HEK293 (cell line): ENCODE measurements around the gene PHOX2B.

Experiments
- CTCF ChIA-PET: fragments of 350-600 bp; formaldehyde crosslinking; extraction: SDS; loops from one replicate; lab custom pipeline; 2021; ENCODE audit warnings: antibody characterized with exemption; lab: Yijun Ruan, JAX
- POLR2A ChIA-PET: fragments of 300-600 bp; formaldehyde crosslinking; extraction: SDS; loops from one replicate; lab custom pipeline; 2020; ENCODE audit warnings: antibody characterized with exemption, inconsistent platforms; lab: Yijun Ruan, JAX
- H3K27ac ChIP-seq: fragments of 200-500 bp; sonication (Bioruptor generic); 2 replicates; pipeline ENCODE4 v1.5.1; 2014; ENCODE audit warnings: low read depth, low read length, control low read depth, inconsistent platforms; ENCODE audit errors: extremely low read depth
- H3K36me3 ChIP-seq, 2 experiments: fragments of 200-500 bp in 1 of 2; sonication (Bioruptor generic) in 1 of 2; 1 replicate in 1 of 2; 2 replicates in 1 of 2; pipeline ENCODE4 v1.5.1; 2014 to 2017; ENCODE audit warnings: inconsistent platforms in 2 of 2, low read length in 2 of 2; ENCODE audit not compliant: control insufficient read depth in 2 of 2, insufficient read depth in 1 of 2
- H3K4me1 ChIP-seq: fragments of 200-500 bp; sonication (Bioruptor generic); 2 replicates; pipeline ENCODE4 v1.5.1; 2014; ENCODE audit warnings: mild to moderate bottlenecking, low read length, inconsistent platforms; ENCODE audit not compliant: control insufficient read depth, insufficient read depth
- H3K4me3 ChIP-seq: 2 replicates; pipeline ENCODE4 v1.5.1; 2011; ENCODE audit warnings: low read depth, mild to moderate bottlenecking, control low read depth, low read length, moderate library complexity
- H3K9me3 ChIP-seq: fragments of 200-500 bp; sonication (Bioruptor generic); 2 replicates; pipeline ENCODE4 v1.5.1; 2014; ENCODE audit warnings: low read depth, low read length, inconsistent platforms; ENCODE audit not compliant: control insufficient read depth, insufficient read depth
- KLF1 ChIP-seq: fragments of 450-650 bp; formaldehyde crosslinking; IDR thresholded peaks from 2 replicates; pipeline ENCODE4 v1.5.1; 2016; ENCODE audit warnings: missing biosample characterization, missing genetic modification characterization
- OSR2 ChIP-seq: fragments of 450-650 bp; formaldehyde crosslinking; IDR thresholded peaks from 2 replicates; pipeline ENCODE4 v1.5.1; 2016; ENCODE audit warnings: missing biosample characterization, missing genetic modification characterization
- ZBTB11 ChIP-seq: fragments of 450-650 bp; formaldehyde crosslinking; conservative IDR thresholded peaks from 2 replicates; pipeline ENCODE4 v1.5.1; 2016; ENCODE audit warnings: low read depth, missing biosample characterization, missing genetic modification characterization
- ZBTB44 ChIP-seq: fragments of 450-650 bp; IDR thresholded peaks from 2 replicates; pipeline ENCODE4 v1.5.1; 2018; ENCODE audit warnings: missing biosample characterization, mild to moderate bottlenecking, missing genetic modification characterization
- ZFP41 ChIP-seq: fragments of 450-650 bp; formaldehyde crosslinking; IDR thresholded peaks from 2 replicates; pipeline ENCODE4 v1.5.1; 2016; ENCODE audit warnings: missing biosample characterization, missing genetic modification characterization, borderline replicate concordance
- ZNF112 ChIP-seq: fragments of 450-650 bp; formaldehyde crosslinking; IDR thresholded peaks from 2 replicates; pipeline ENCODE4 v1.5.0; 2017; ENCODE audit warnings: missing biosample characterization, missing genetic modification characterization
- ZNF155 ChIP-seq: fragments of 450-650 bp; formaldehyde crosslinking; IDR thresholded peaks from 2 replicates; pipeline ENCODE4 v1.5.1; 2016; ENCODE audit warnings: missing biosample characterization, missing genetic modification characterization
- ZNF350 ChIP-seq: fragments of 450-650 bp; formaldehyde crosslinking; IDR thresholded peaks from 2 replicates; pipeline ENCODE4 v1.5.0; 2017; ENCODE audit warnings: missing biosample characterization, mild to moderate bottlenecking, missing genetic modification characterization
- ZNF354C ChIP-seq: fragments of 450-650 bp; formaldehyde crosslinking; IDR thresholded peaks from 2 replicates; pipeline ENCODE4 v1.5.1; 2016; ENCODE audit warnings: missing biosample characterization, missing genetic modification characterization, low read depth, borderline replicate concordance
- ZNF416 ChIP-seq: fragments of 450-650 bp; formaldehyde crosslinking; IDR thresholded peaks from 2 replicates; pipeline ENCODE4 v1.5.1; 2016; ENCODE audit warnings: missing biosample characterization, missing genetic modification characterization
- ZNF513 ChIP-seq: fragments of 450-650 bp; IDR thresholded peaks from 2 replicates; pipeline ENCODE4 v1.5.1; 2018; ENCODE audit warnings: missing biosample characterization, missing genetic modification characterization
- ZNF580 ChIP-seq: fragments of 450-650 bp; formaldehyde crosslinking; IDR thresholded peaks from 2 replicates; pipeline ENCODE4 v1.5.1; 2016; ENCODE audit warnings: missing biosample characterization, missing genetic modification characterization
- ZNF596 ChIP-seq: fragments of 450-650 bp; IDR thresholded peaks from 2 replicates; pipeline ENCODE4 v1.5.0; 2018; ENCODE audit warnings: missing biosample characterization, mild to moderate bottlenecking, missing genetic modification characterization, moderate library complexity
- ZNF623 ChIP-seq: fragments of 450-650 bp; formaldehyde crosslinking; IDR thresholded peaks from 2 replicates; pipeline ENCODE4 v1.5.1; 2016; ENCODE audit warnings: missing biosample characterization, missing genetic modification characterization
- ZNF658 ChIP-seq: fragments of 450-650 bp; formaldehyde crosslinking; IDR thresholded peaks from 2 replicates; pipeline ENCODE4; 2016; ENCODE audit warnings: missing biosample characterization, missing genetic modification characterization
- ZNF677 ChIP-seq: fragments of 450-650 bp; IDR thresholded peaks from 2 replicates; pipeline ENCODE4 v1.5.0; 2018; ENCODE audit warnings: missing biosample characterization, mild to moderate bottlenecking, missing genetic modification characterization, moderate library complexity
- ZNF701 ChIP-seq: fragments of 450-650 bp; formaldehyde crosslinking; IDR thresholded peaks from 2 replicates; pipeline ENCODE4 v1.5.1; 2016; ENCODE audit warnings: missing biosample characterization, missing genetic modification characterization
- ZNF707 ChIP-seq: fragments of 450-650 bp; formaldehyde crosslinking; IDR thresholded peaks from 2 replicates; pipeline ENCODE4 v1.5.1; 2016; ENCODE audit warnings: missing biosample characterization, missing genetic modification characterization
- ZXDB ChIP-seq: fragments of 450-650 bp; formaldehyde crosslinking; IDR thresholded peaks from 2 replicates; pipeline ENCODE4 v1.5.1; 2016; ENCODE audit warnings: missing biosample characterization, missing genetic modification characterization
- TF ChIP-seq, protein P1 (sequence below): fragments of 450-650 bp; formaldehyde crosslinking; IDR thresholded peaks from 2 replicates; pipeline ENCODE4 v1.5.1; 2016; ENCODE audit warnings: missing biosample characterization, missing genetic modification characterization

PHOX2B gene

DNA sequence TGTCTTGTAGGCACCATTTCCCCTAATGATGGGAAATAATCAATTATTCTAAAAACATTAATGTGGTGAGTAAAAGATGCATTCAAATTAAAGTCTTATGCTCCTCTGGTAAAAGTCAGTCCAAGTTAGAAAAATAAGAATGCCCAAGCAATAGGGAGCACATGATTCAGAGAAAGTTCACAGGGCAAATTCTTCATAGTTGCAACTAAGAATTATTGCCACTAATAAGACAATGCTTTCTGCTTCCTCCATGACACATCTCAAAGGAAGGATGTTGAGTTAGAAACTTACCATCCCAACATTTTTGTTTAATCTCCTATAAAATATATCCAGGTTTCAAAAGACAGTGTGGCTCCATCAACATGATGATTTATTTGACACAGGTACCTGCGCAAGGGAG is 26.3 kb downstream of the PHOX2B start:
- no peaks in the 10 kb centered on the region for H3K36me3 ChIP-seq
- no peak overlapping the region for H3K4me3 ChIP-seq
- no peaks in the 10 kb centered on the region for H3K4me1 ChIP-seq
- ChIA-PET CTCF (no interaction called here), POLR2A (no interaction called here)
- TF ChIP-seq ZNF701 (tag by site-specific recombination), result no peak
- TF ChIP-seq ZNF623 (tag by site-specific recombination), result no peak
- TF ChIP-seq ZNF155 (tag by site-specific recombination), result no peak
- TF ChIP-seq ZNF658 (tag by site-specific recombination), result no peak
- TF ChIP-seq ZNF416 (tag by site-specific recombination), result no peak
- no peak for TF ChIP-seq ZNF596 (tag by site-specific recombination)
- no peak for TF ChIP-seq ZBTB44 (tag by site-specific recombination)
- TF ChIP-seq ZFP41 (tag by site-specific recombination), result no peak
- TF ChIP-seq, protein P1, sequence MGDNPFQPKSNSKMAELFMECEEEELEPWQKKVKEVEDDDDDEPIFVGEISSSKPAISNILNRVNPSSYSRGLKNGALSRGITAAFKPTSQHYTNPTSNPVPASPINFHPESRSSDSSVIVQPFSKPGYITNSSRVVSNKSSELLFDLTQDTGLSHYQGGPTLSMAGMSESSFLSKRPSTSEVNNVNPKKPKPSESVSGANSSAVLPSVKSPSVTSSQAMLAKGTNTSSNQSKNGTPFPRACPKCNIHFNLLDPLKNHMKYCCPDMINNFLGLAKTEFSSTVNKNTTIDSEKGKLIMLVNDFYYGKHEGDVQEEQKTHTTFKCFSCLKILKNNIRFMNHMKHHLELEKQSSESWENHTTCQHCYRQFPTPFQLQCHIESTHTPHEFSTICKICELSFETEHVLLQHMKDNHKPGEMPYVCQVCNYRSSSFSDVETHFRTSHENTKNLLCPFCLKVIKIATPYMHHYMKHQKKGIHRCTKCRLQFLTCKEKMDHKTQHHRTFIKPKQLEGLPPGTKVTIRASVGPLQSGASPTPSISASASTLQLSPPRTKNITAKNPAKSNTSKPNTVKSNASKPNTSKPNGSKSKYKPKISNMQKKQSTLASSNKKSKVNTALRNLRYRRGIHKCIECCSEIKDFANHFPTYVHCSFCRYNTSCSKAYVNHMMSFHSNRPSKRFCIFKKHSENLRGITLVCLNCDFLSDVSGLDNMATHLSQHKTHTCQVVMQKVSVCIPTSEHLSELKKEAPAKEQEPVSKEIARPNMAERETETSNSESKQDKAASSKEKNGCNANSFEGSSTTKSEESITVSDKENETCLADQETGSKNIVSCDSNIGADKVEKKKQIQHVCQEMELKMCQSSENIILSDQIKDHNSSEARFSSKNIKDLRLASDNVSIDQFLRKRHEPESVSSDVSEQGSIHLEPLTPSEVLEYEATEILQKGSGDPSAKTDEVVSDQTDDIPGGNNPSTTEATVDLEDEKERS, result no peak
- TF ChIP-seq ZNF513 (tag by site-specific recombination), result no peak
- TF ChIP-seq ZBTB11 (tag by site-specific recombination), result no peak
- no peak for TF ChIP-seq ZNF354C
- no peak for TF ChIP-seq ZNF707 (tag by site-specific recombination)
- no peak for TF ChIP-seq ZNF350 (tag by site-specific recombination)
- no peak for TF ChIP-seq ZNF677 (tag by site-specific recombination)
- TF ChIP-seq OSR2 (tag by site-specific recombination), result no peak
- TF ChIP-seq ZXDB (tag by site-specific recombination), result no peak
- no peak for TF ChIP-seq KLF1 (tag by site-specific recombination)
- TF ChIP-seq ZNF580 (tag by site-specific recombination), result no peak
- no peak for TF ChIP-seq ZNF112 (tag by site-specific recombination)
- H3K27ac ChIP-seq, result no peak overlapping the region
- no peaks in the 10 kb centered on the region for H3K9me3 ChIP-seq
